Measurements from ENCODE around the gene SLC43A3.

Gene SLC43A3

DNA sequence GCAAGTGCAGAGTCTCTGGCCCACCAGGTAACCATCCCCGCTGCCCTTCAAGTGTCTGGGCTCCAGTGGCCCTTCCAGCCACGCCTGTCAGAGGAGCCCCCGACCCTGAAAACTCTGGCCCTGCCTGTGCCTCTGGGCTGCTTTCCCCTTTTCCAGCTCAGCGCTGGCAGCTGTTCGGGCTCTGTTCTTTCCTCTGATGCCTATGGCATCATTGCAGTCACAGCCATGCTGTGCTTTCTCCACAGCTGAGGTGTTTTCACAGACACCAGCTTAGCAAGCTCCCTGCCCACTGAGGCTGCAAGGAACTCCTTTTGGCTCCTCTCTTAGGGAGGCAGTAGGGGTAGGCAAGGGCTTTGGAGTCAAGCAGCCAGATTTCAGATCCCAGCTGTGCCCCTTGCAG, 67.5 kb downstream of the SLC43A3 start:
- no peak overlapping the region for H3K4me3 ChIP-seq (ENCODE audit: low read length)
- TF ChIP-seq, protein P1, sequence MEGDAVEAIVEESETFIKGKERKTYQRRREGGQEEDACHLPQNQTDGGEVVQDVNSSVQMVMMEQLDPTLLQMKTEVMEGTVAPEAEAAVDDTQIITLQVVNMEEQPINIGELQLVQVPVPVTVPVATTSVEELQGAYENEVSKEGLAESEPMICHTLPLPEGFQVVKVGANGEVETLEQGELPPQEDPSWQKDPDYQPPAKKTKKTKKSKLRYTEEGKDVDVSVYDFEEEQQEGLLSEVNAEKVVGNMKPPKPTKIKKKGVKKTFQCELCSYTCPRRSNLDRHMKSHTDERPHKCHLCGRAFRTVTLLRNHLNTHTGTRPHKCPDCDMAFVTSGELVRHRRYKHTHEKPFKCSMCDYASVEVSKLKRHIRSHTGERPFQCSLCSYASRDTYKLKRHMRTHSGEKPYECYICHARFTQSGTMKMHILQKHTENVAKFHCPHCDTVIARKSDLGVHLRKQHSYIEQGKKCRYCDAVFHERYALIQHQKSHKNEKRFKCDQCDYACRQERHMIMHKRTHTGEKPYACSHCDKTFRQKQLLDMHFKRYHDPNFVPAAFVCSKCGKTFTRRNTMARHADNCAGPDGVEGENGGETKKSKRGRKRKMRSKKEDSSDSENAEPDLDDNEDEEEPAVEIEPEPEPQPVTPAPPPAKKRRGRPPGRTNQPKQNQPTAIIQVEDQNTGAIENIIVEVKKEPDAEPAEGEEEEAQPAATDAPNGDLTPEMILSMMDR (IDR thresholded peaks at IDR 0.05; ENCODE audit: insufficient read depth, low read depth, low read length, missing control alignments), result no peak
- no peak for DNase-seq (ENCODE audit: low read depth)

DNA sequence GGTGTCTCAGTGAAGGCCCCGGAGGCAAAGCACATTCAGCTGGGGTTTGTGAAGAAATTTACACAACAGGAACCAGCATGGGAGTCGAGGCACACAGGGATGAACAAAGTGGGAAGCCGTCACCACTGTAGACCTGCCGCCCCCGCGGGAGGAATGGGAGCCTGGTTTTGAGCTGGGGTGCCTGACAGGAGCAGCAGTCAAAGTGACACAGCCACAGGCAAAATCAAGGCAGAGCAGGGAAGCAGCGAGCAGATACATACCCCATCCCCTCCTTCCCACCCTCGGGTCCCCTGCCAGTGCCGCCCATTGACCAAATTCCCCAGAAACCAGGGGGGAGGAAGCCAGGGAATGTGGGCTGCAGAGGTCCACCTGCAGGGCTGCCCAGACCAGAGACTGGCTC, 67.9 kb downstream of the SLC43A3 start:
- H3K4me3 ChIP-seq (ENCODE audit: low read length), result no peak overlapping the region
- DNase-seq (ENCODE audit: low read depth), result no peak
- TF ChIP-seq, protein P1 (IDR thresholded peaks at IDR 0.05; ENCODE audit: insufficient read depth, low read depth, low read length, missing control alignments), result no peak

DNA sequence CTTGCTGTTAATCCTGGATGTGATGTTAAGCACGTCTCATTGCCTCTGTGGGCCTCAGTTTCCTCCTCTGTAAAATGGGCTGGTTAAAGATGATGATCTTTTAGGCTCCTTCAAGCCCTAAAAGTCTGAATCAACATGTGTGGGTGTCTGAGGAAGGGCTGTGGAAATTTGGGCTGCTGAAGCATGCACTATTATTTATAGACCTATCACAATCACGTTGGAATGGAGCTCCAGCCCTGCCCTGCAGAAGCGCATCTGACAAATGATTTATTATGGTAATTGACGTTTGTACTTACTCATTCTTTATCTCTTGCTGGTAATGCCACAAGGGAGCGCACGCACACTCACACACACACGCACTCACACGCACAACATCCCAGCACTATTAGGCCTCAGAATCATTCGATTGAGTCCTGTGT, 68.4 kb downstream of the SLC43A3 start:
- TF ChIP-seq, protein P1 (IDR thresholded peaks at IDR 0.05; ENCODE audit: insufficient read depth, low read depth, low read length, missing control alignments), result no peak
- DNase-seq (ENCODE audit: low read depth), result peak; percentile 14

DNA sequence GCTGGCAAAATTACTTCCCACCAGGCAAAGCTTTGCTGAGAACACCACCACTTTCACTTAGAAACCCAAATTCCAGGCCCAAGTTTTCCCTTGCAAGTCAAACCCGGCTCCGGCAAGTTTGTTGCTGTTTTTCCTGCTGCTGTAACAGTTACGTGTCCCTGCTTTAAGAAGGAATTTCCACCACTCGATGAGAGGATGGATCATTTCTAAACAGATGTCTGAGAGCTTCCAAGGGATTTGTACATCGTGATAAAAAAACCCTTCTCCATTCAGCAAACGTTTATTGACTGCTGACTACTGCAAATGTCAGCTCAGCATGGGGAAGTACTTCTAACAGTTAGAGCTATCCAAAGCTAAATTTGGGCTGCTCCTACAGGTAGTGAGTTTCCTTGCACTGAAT, 69.1 kb downstream of the SLC43A3 start:
- TF ChIP-seq, protein P1 (IDR thresholded peaks at IDR 0.05; ENCODE audit: insufficient read depth, low read depth, low read length, missing control alignments), result no peak
- DNase-seq (ENCODE audit: low read depth), result no peak
- no peak overlapping the region for H3K4me3 ChIP-seq (ENCODE audit: low read length)

More for the DNA sequence above, 68.4 kb downstream of the SLC43A3 start:
- H3K4me3 ChIP-seq (ENCODE audit: low read length), result no peak overlapping the region

DNA sequence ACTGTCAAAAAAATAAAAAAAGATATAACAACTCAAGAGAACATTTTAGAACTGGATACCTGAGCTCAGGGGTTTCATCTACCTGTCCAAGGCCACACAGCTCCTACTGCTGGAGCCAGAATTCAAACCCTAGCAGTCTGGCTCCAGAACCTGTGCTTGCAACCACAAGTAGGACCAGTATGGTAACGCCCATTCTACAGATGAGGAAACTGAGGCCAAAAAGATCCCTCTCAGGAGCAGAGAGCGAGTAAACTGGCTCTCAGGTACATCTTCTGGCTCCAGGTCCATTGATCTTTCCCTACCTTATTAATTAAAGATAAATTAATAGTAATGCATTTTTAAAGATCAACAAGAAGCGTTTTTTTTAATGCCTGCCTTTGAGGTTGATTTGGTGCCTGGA, 69.6 kb downstream of the SLC43A3 start:
- no peak for DNase-seq (ENCODE audit: low read depth)
- H3K4me3 ChIP-seq (ENCODE audit: low read length), result no peak overlapping the region
- TF ChIP-seq, protein P1 (IDR thresholded peaks at IDR 0.05; ENCODE audit: insufficient read depth, low read depth, low read length, missing control alignments), result no peak

Measured in epithelial cell of esophagus (primary cell).